B cell (primary cell): ENCODE data around the gene EFCAB8. TPM values are rescaled to one million over a fixed set of nuclear protein-coding genes. Genes with fewer than 3 reads are reported as not detected.

Experiments
- ATAC-seq: fragments of 200-7000 bp; cut with Tn5 transposase; one replicate; pipeline ENCODE4 v1.10.0; 2021; ENCODE audit warnings: low read depth, mild to moderate bottlenecking, moderate number of reproducible peaks, moderate library complexity
- CTCF ChIA-PET: fragments of 350-600 bp; sonication (Branson Sonifier 250); formaldehyde crosslinking; loops from one replicate; lab custom pipeline; 2021; ENCODE audit warnings: antibody characterized with exemption, inconsistent platforms; lab: Charles Lee
- POLR2A ChIA-PET: fragments of 350-600 bp; sonication (Branson Sonifier 250); formaldehyde crosslinking; loops from one replicate; lab custom pipeline; 2021; ENCODE audit warnings: antibody characterized with exemption; lab: Charles Lee
- DNase-seq: peaks from one replicate; pipeline ENCODE4 v3.0.0; 2013
- H2AFZ ChIP-seq: 2 replicates; pipeline ENCODE4 v1.6.1; 2012; ENCODE audit warnings: mild to moderate bottlenecking, low read depth, low read length; ENCODE audit not compliant: insufficient read depth, poor library complexity, severe bottlenecking
- H3K27ac ChIP-seq, 2 donors: 1 replicate in 1 of 2; 2 replicates in 1 of 2; pipeline ENCODE4 v1.5.1; 2012 to 2013; ENCODE audit warnings: low read length in 2 of 2, mild to moderate bottlenecking in 2 of 2, moderate library complexity in 1 of 2
- H3K27me3 ChIP-seq, 4 experiments: fragments of 200-600 bp in 1 of 4; sonication (generic) in 1 of 4; replicated peaks in 1 of 4; 1 replicate in 2 of 4; 2 replicates in 2 of 4; pipeline versions ENCODE4 v1.6.1 to v1.7.0; 2013 to 2016; ENCODE audit warnings: low read length in 3 of 4, mild to moderate bottlenecking in 2 of 4, mixed read lengths in 1 of 4, moderate library complexity in 1 of 4; ENCODE audit not compliant: insufficient read depth in 4 of 4, control insufficient read depth in 3 of 4; ENCODE audit errors: control extremely low read depth in 1 of 4
- H3K36me3 ChIP-seq, 2 experiments: replicated peaks in 1 of 2; 1 replicate in 1 of 2; 2 replicates in 1 of 2; pipeline versions ENCODE4 v1.6.1 to v1.7.1; 2013; ENCODE audit warnings: low read length in 1 of 2; ENCODE audit not compliant: insufficient read depth in 2 of 2, control insufficient read depth in 1 of 2; ENCODE audit errors: control extremely low read depth in 1 of 2, extremely low read depth in 1 of 2
- H3K4me1 ChIP-seq, 2 donors: fragments of 200-600 bp in 1 of 2; sonication (generic) in 1 of 2; 1 replicate in 1 of 2; 2 replicates in 1 of 2; pipeline versions ENCODE4 v1.5.1 to v1.6.1; 2013 to 2017; ENCODE audit warnings: low read length in 2 of 2; ENCODE audit not compliant: control insufficient read depth in 2 of 2, insufficient read depth in 2 of 2
- H3K4me2 ChIP-seq: replicated peaks from 2 replicates; pipeline ENCODE3; 2012; ENCODE audit warnings: mild to moderate bottlenecking, low read depth, low read length; ENCODE audit not compliant: poor library complexity, severe bottlenecking
- H3K4me3 ChIP-seq, 5 experiments: fragments of 200-600 bp in 1 of 5; sonication (generic) in 1 of 5; 1 replicate in 3 of 5; 2 replicates in 2 of 5; pipeline versions ENCODE4 v1.5.1 to v1.7.0; 2011 to 2016; ENCODE audit warnings: low read length in 4 of 5, mild to moderate bottlenecking in 4 of 5, low read depth in 2 of 5, control low read depth in 1 of 5, moderate library complexity in 1 of 5; ENCODE audit not compliant: insufficient read depth in 1 of 5; ENCODE audit errors: control extremely low read depth in 1 of 5, extremely low read depth in 1 of 5
- H3K79me2 ChIP-seq: fragments of 200-600 bp; sonication (generic); one replicate; pipeline ENCODE4 v1.6.0; 2016; ENCODE audit warnings: low read length; ENCODE audit not compliant: control insufficient read depth, insufficient read depth
- H3K9ac ChIP-seq: fragments of 200-600 bp; sonication (generic); 2 replicates; pipeline ENCODE4 v1.6.1; 2017; ENCODE audit warnings: mild to moderate bottlenecking, low read length, moderate library complexity
- H3K9me3 ChIP-seq, 3 donors: one replicate each; pipeline versions ENCODE4 v1.6.1 to v1.7.1; 2013; ENCODE audit warnings: low read length in 2 of 3; ENCODE audit not compliant: control insufficient read depth in 2 of 3, insufficient read depth in 1 of 3; ENCODE audit errors: control extremely low read depth in 1 of 3
- H4K20me1 ChIP-seq: 2 replicates; pipeline ENCODE4 v1.6.0; 2012; ENCODE audit warnings: mild to moderate bottlenecking, low read length; ENCODE audit not compliant: insufficient read depth, control insufficient read depth, poor library complexity, severe bottlenecking
- H3K27ac Mint-ChIP-seq: one replicate; pipeline ENCODE4 v1.8.0; 2021; ENCODE audit warnings: mixed read lengths
- H3K27me3 Mint-ChIP-seq: one replicate; pipeline ENCODE4 v1.8.0; 2021; ENCODE audit warnings: mixed read lengths
- H3K4me1 Mint-ChIP-seq: one replicate; pipeline ENCODE4 v1.8.0; 2021; ENCODE audit warnings: mixed read lengths
- H3K4me3 Mint-ChIP-seq: one replicate; pipeline ENCODE4 v1.8.0; 2021; ENCODE audit warnings: mixed read lengths
- H3K9me3 Mint-ChIP-seq: one replicate; pipeline ENCODE4 v1.8.0; 2022; ENCODE audit warnings: mixed read lengths; ENCODE audit not compliant: insufficient read depth
- EZH2 ChIP-seq: IDR thresholded peaks from 2 replicates; pipeline ENCODE4 v1.6.1; 2012; ENCODE audit warnings: borderline replicate concordance, low read depth, mild to moderate bottlenecking, moderate library complexity, low read length; ENCODE audit not compliant: insufficient read depth, poor library complexity, severe bottlenecking
- WGBS: methylation state at CpG from one replicate; pipeline ENCODE4 v1.1.5; 2013; ENCODE audit warnings: missing lambda C conversion rate; ENCODE audit not compliant: insufficient coverage; 5-methylcytosine and 5-hydroxymethylcytosine counted together
- intact Hi-C: fragments of 100-400 bp; cut with micrococcal nuclease; formaldehyde crosslinking; loops from one replicate; pipeline ENCODE4 v1.10.0; 2022
- polyA plus RNA-seq: library from polyadenylated mRNA; depleted of rRNA; stranded (reverse); fragments of >200 nt; gene quantifications from 2 replicates; pipeline ENCODE4 v1.2.3, GENCODE V29; 2012
- total RNA-seq, 2 donors: library from RNA; stranded (reverse); fragments of 120-200 nt in 1 of 2; gene quantifications; 1 replicate in 1 of 2; 2 replicates in 1 of 2; pipeline versions ENCODE4 v1.2.3 to v1.2.4, GENCODE V29; 2013 to 2022
- TF ChIP-seq, protein P1 (sequence below): fragments of 200-600 bp; IDR thresholded peaks from one replicate; pipeline ENCODE4 v1.8.0; 2022; ENCODE audit warnings: antibody characterized with exemption, mild to moderate bottlenecking

Gene EFCAB8
- total and polyA plus RNA-seq, 2 donors (not counting 1 experiment from before 2014, with no cell fraction given), result 0.72 to 2.3 TPM

DNA sequence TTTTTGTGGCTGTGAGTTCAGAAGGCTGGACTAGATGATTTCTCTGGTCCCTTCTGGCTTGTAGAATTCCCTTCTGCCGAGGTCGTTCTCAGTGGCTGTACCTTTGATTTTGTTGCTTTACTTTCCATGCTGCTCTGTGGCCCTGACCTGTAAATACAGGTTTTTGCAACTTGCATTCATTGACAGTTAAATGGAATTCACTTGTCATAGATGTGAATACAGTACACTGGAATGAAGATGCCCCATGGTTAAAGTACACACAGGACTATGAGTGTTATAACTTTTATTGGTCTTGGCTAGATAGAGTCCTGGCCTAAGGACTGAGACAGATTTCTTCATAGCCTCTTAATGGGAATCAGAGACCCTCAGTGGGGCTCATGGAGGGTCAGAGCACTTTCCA lies 12.9 kb upstream of the EFCAB8 start:
- peaks cover 27% of the 10 kb centered on the region for H3K79me2 ChIP-seq

DNA sequence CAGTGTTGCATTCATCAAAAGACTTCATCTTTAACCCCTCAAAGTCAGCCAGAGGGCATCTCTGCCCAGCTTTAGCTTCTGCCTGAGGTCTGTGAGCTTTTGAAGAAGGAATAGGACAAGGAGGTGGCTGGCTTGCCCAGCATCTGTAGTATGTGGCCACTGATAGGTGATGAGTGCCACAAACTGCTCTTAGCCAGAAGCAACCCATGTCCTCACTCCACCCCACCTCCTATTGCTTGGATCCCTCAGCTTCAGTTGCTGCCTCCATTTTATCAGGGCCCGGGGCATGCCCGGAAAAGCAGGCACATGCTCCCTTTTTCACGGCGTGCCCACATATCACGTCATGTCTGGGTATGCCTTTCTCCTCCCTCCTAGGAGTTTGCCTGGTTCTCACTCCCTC lies 11.9 kb upstream of the EFCAB8 start:
- Histone ChIP-seq H3K4me1 (no peaks in the 10 kb centered on the region), H3K9me3 (no peaks in the 10 kb centered on the region), H3K27ac (no peak overlapping the region), H2AFZ (no peak overlapping the region), H3K36me3 (peaks cover 17 to 74% of the 10 kb centered on the region in 2 experiments), H4K20me1 (peaks cover 46% of the 10 kb centered on the region), H3K9ac (no peak overlapping the region), H3K4me2 (no peak overlapping the region), H3K27me3 (no peaks in the 10 kb centered on the region), H3K79me2 (peaks cover 27% of the 10 kb centered on the region), H3K4me3 (no peak overlapping the region)
- DNase-seq (no peak), ATAC-seq (no peak)
- intact Hi-C loops, result no loop called here
- Mint-ChIP-seq H3K27me3 (no peaks in the 10 kb centered on the region), H3K9me3 (no peaks in the 10 kb centered on the region), H3K4me3 (no peak overlapping the region), H3K4me1 (peaks cover 6% of the 10 kb centered on the region), H3K27ac (no peak overlapping the region)
- ChIA-PET CTCF (no interaction called here), POLR2A (no interaction called here)
- TF ChIP-seq, protein P1, sequence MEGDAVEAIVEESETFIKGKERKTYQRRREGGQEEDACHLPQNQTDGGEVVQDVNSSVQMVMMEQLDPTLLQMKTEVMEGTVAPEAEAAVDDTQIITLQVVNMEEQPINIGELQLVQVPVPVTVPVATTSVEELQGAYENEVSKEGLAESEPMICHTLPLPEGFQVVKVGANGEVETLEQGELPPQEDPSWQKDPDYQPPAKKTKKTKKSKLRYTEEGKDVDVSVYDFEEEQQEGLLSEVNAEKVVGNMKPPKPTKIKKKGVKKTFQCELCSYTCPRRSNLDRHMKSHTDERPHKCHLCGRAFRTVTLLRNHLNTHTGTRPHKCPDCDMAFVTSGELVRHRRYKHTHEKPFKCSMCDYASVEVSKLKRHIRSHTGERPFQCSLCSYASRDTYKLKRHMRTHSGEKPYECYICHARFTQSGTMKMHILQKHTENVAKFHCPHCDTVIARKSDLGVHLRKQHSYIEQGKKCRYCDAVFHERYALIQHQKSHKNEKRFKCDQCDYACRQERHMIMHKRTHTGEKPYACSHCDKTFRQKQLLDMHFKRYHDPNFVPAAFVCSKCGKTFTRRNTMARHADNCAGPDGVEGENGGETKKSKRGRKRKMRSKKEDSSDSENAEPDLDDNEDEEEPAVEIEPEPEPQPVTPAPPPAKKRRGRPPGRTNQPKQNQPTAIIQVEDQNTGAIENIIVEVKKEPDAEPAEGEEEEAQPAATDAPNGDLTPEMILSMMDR, result no peak
- TF ChIP-seq EZH2, result no peak
- 98% methylated on average over 5 of the region's 5 CpGs for WGBS

More for the DNA sequence above, 12.9 kb upstream of the EFCAB8 start:
- Histone ChIP-seq H3K9me3 (no peaks in the 10 kb centered on the region), H3K4me3 (no peak overlapping the region), H3K36me3 (peaks cover 15 to 72% of the 10 kb centered on the region in 2 experiments), H3K9ac (no peak overlapping the region), H3K4me2 (no peak overlapping the region), H2AFZ (no peak overlapping the region), H3K27me3 (no peaks in the 10 kb centered on the region), H4K20me1 (peaks cover 46% of the 10 kb centered on the region), H3K4me1 (no peaks in the 10 kb centered on the region), H3K27ac (no peak overlapping the region)
- Mint-ChIP-seq H3K4me1 (peaks cover 6% of the 10 kb centered on the region), H3K27ac (no peak overlapping the region), H3K27me3 (no peaks in the 10 kb centered on the region), H3K9me3 (no peaks in the 10 kb centered on the region), H3K4me3 (no peak overlapping the region)
- DNase-seq, result no peak
- intact Hi-C loops, result no loop called here
- TF ChIP-seq EZH2, result no peak
- TF ChIP-seq, protein P1, result no peak
- no peak for ATAC-seq
- WGBS, result 100% methylated on average over 2 of the region's 2 CpGs
- ChIA-PET POLR2A (no interaction called here), CTCF (no interaction called here)
